ENCODE measurements around the gene ERRFI1. TPM values are rescaled to one million over a fixed set of nuclear protein-coding genes. Genes with fewer than 3 reads are reported as not detected.

The ERRFI1 gene
- total RNA-seq, 1 donor from 2014 or later = 44.8 TPM

DNA sequence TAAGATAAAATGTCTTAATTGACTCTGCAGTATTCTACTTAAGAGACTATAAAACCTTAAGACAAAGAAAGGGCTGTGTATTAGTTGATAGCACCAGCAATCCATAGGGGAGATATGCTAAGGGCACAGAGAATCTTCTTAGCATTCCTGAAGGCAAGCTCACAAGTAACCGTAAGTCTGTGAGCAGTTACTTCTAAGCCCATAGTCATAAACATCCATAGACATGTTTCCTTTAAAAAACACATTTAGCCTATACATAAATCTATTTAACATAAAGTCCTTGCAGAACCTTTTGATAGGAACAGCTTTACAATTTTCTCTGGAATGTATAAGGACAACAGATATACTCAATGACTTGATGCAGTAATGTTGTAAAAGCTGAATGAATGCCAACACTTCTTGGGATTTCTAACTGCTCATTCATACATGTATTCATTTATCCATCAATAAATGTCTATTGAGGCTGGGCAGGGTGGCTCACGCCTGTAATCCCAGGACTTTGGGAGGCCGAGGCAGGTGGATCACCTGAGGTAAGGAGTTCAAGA, 6.3 kb upstream of the ERRFI1 start:
- Histone ChIP-seq H3K4me3 (no peak overlapping the region), H3K4me1 (peaks cover 8% of the 10 kb centered on the region), H4K20me1 (ENCODE audit: low read depth) (no peaks in the 10 kb centered on the region), H3K27me3 (no peaks in the 10 kb centered on the region), H3K79me2 (ENCODE audit: low read depth) (no peaks in the 10 kb centered on the region), H3K36me3 (no peaks in the 10 kb centered on the region), H3K9me3 (ENCODE audit: low read depth) (no peaks in the 10 kb centered on the region), H3K27ac (no peak overlapping the region), H3K9ac (no peak overlapping the region), H2AFZ (replicated peaks) (no peak overlapping the region), H3K4me2 (no peak overlapping the region), H3F3A (ENCODE audit: low read depth) (peaks cover 8% of the 10 kb centered on the region)
- no peak for DNase-seq (ENCODE audit: low spot score)
- TF ChIP-seq, protein P1, sequence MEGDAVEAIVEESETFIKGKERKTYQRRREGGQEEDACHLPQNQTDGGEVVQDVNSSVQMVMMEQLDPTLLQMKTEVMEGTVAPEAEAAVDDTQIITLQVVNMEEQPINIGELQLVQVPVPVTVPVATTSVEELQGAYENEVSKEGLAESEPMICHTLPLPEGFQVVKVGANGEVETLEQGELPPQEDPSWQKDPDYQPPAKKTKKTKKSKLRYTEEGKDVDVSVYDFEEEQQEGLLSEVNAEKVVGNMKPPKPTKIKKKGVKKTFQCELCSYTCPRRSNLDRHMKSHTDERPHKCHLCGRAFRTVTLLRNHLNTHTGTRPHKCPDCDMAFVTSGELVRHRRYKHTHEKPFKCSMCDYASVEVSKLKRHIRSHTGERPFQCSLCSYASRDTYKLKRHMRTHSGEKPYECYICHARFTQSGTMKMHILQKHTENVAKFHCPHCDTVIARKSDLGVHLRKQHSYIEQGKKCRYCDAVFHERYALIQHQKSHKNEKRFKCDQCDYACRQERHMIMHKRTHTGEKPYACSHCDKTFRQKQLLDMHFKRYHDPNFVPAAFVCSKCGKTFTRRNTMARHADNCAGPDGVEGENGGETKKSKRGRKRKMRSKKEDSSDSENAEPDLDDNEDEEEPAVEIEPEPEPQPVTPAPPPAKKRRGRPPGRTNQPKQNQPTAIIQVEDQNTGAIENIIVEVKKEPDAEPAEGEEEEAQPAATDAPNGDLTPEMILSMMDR (IDR thresholded peaks at IDR 0.05) = no peak
- TF ChIP-seq EZH2 (IDR thresholded peaks at IDR 0.05) (no peak), EZH2phosphoT487 (IDR thresholded peaks at IDR 0.05) (no peak)
- H3K4me1 Mint-ChIP-seq = peaks cover 10% of the 10 kb centered on the region
- H3K4me3 Mint-ChIP-seq = no peak overlapping the region
- no peaks in the 10 kb centered on the region for H3K27me3 Mint-ChIP-seq (ENCODE audit: insufficient read depth, low read depth)
- no peaks in the 10 kb centered on the region for H3K36me3 Mint-ChIP-seq
- no peaks in the 10 kb centered on the region for H3K9me3 Mint-ChIP-seq
- no peak overlapping the region for H3K27ac Mint-ChIP-seq

DNA sequence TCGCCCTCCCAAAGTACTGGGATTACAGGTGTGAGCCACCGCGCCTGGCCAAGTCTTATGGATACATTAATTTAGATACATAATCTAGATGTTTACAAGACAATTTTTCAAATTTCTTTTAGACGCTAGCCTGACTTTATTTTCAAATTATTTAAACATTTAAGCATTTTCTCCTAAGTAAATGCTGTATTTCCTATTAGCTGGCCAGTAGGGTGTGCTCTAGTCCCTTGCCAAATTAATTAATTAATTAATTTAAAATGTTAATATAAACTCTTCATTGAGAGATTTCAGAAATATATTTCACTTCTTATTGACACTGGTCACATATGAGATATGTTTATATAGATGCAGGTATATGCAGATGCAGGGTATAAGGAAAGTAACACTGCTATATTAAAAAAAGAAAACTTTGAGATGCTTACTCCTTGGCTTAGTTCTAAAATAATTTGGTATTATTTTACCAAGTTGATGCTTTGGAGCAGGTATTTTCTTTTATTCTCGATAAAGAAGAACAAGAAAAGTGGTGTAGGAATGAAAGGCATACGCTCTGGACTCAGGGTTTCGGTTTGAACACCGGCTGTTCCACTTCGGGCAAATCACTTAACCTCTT, 5.2 kb upstream of the ERRFI1 start:
- Mint-ChIP-seq H3K36me3 (no peaks in the 10 kb centered on the region), H3K27ac (no peak overlapping the region), H3K27me3 (ENCODE audit: insufficient read depth, low read depth) (peaks cover 6% of the 10 kb centered on the region), H3K9me3 (no peaks in the 10 kb centered on the region), H3K4me1 (peaks cover 19% of the 10 kb centered on the region), H3K4me3 (no peak overlapping the region)
- no peaks in the 10 kb centered on the region for H3K9me3 ChIP-seq (ENCODE audit: low read depth)
- H3K36me3 ChIP-seq = no peaks in the 10 kb centered on the region
- no peaks in the 10 kb centered on the region for H3K27me3 ChIP-seq
- TF ChIP-seq EZH2 (IDR thresholded peaks at IDR 0.05) = no peak
- TF ChIP-seq, protein P1 (IDR thresholded peaks at IDR 0.05) = peak; percentile 77
- no peak overlapping the region for H3K4me3 ChIP-seq
- H3K27ac ChIP-seq = no peak overlapping the region
- peaks cover 11% of the 10 kb centered on the region for H3F3A ChIP-seq (ENCODE audit: low read depth)
- peak; percentile 47 for DNase-seq (ENCODE audit: low spot score)
- H2AFZ ChIP-seq (replicated peaks) = no peak overlapping the region
- no peaks in the 10 kb centered on the region for H4K20me1 ChIP-seq (ENCODE audit: low read depth)
- no peaks in the 10 kb centered on the region for H3K79me2 ChIP-seq (ENCODE audit: low read depth)
- H3K4me1 ChIP-seq = peaks cover 14% of the 10 kb centered on the region
- H3K9ac ChIP-seq = no peak overlapping the region
- H3K4me2 ChIP-seq = no peak overlapping the region

DNA sequence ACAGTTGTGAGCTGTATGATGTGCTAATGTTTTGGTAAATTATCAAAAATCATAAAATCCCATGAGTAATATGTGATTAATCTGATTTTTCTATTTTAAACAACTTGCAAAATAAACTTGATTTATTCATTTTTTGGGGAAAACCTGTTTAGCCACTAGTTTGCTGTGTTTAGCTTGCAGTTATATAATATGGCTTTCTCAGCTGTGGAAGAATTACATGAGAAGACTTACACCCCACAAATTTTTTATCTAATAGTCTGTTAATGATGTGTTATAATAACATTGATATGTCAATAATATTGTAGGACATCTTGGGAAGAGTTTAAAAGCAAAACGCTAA, 2.4 kb upstream of the ERRFI1 start:
- H3K4me3 Mint-ChIP-seq = peak overlapping the region; percentile 24
- peaks cover 6% of the 10 kb centered on the region for H3K27me3 Mint-ChIP-seq (ENCODE audit: insufficient read depth, low read depth)
- no peaks in the 10 kb centered on the region for H3K36me3 ChIP-seq
- H3K4me1 Mint-ChIP-seq = peaks cover 35% of the 10 kb centered on the region
- peaks cover 31% of the 10 kb centered on the region for H3K4me1 ChIP-seq
- H3K4me3 ChIP-seq = no peak overlapping the region
- H3K9ac ChIP-seq = no peak overlapping the region
- peaks cover 24% of the 10 kb centered on the region for H3K79me2 ChIP-seq (ENCODE audit: low read depth)
- peaks cover 11% of the 10 kb centered on the region for H3F3A ChIP-seq (ENCODE audit: low read depth)
- peaks cover 7% of the 10 kb centered on the region for H3K27me3 ChIP-seq
- DNase-seq (ENCODE audit: low spot score) = no peak
- no peaks in the 10 kb centered on the region for H3K36me3 Mint-ChIP-seq
- H3K9me3 Mint-ChIP-seq = no peaks in the 10 kb centered on the region
- TF ChIP-seq EZH2 (IDR thresholded peaks at IDR 0.05) = no peak
- no peak for TF ChIP-seq EZH2phosphoT487 (IDR thresholded peaks at IDR 0.05)
- TF ChIP-seq, protein P1 (IDR thresholded peaks at IDR 0.05) = no peak
- no peaks in the 10 kb centered on the region for H3K9me3 ChIP-seq (ENCODE audit: low read depth)
- H2AFZ ChIP-seq (replicated peaks) = no peak overlapping the region
- no peak overlapping the region for H3K4me2 ChIP-seq
- no peak overlapping the region for H3K27ac Mint-ChIP-seq
- no peak overlapping the region for H3K27ac ChIP-seq
- peaks cover 24% of the 10 kb centered on the region for H4K20me1 ChIP-seq (ENCODE audit: low read depth)
